H1 (cell line): Measurements from ENCODE around the gene AP2A2. TPM values are rescaled to one million over a fixed set of nuclear protein-coding genes. Genes with fewer than 3 reads are reported as not detected.
A peak's percentile ranks its signal among the peaks of the same experiment; 100 is the strongest.

Experiments
- CTCF ChIA-PET: fragments of 300-600 bp; sonication (Branson Sonifier 250); formaldehyde crosslinking; loops from one replicate; lab custom pipeline; 2021; ENCODE audit not compliant: partially characterized antibody; lab: Charles Lee
- POLR2A ChIA-PET: fragments of 300-600 bp; sonication (Branson Sonifier 250); formaldehyde crosslinking; loops from one replicate; lab custom pipeline; 2021; ENCODE audit warnings: inconsistent platforms; ENCODE audit not compliant: partially characterized antibody; lab: Charles Lee
- DNase-seq, 2 experiments: peaks; one replicate each; pipeline versions ENCODE4 v3.0.0 to v3.0.0-alpha.2; 2010 to 2022; ENCODE audit warnings: low spot score in 2 of 2, low read depth in 1 of 2, mixed read lengths in 1 of 2
- FAIRE-seq: peaks from 2 replicates; lab custom pipeline; 2011; peaks lifted over from hg19 to GRCh38; lab: Jason Lieb, UNC
- H2AFZ ChIP-seq: 2 replicates; pipeline ENCODE4 v1.8.1; 2012; ENCODE audit warnings: low read length, inconsistent platforms
- H2AK5ac ChIP-seq: 2 replicates; pipeline ENCODE4 v1.6.1; 2013; ENCODE audit warnings: low read depth, low read length
- H2BK120ac ChIP-seq: replicated peaks from 2 replicates; pipeline ENCODE3; 2013; ENCODE audit warnings: low read depth, low read length, inconsistent platforms
- H2BK12ac ChIP-seq: 2 replicates; pipeline ENCODE4 v1.6.1; 2013; ENCODE audit warnings: low read depth, low read length
- H2BK15ac ChIP-seq: 2 replicates; pipeline ENCODE4 v1.6.1; 2013; ENCODE audit warnings: low read length
- H2BK20ac ChIP-seq: 2 replicates; pipeline ENCODE4 v1.6.1; 2013; ENCODE audit warnings: low read length
- H2BK5ac ChIP-seq: 2 replicates; pipeline ENCODE4 v1.6.1; 2013; ENCODE audit warnings: low read depth, low read length
- H3K14ac ChIP-seq: 2 replicates; pipeline ENCODE4 v1.6.1; 2013; ENCODE audit warnings: inconsistent platforms; ENCODE audit not compliant: insufficient read length
- H3K18ac ChIP-seq: 2 replicates; pipeline ENCODE4 v1.6.1; 2013; ENCODE audit warnings: low read length; ENCODE audit errors: extremely low read depth
- H3K23ac ChIP-seq: 2 replicates; pipeline ENCODE4 v1.6.1; 2013; ENCODE audit warnings: inconsistent platforms; ENCODE audit not compliant: insufficient read length
- H3K23me2 ChIP-seq: 2 replicates; pipeline ENCODE4 v1.6.1; 2013; ENCODE audit warnings: low read depth, low read length
- H3K27ac ChIP-seq: 2 replicates; pipeline ENCODE4 v1.6.1; 2011; ENCODE audit warnings: low read depth, low read length, inconsistent platforms
- H3K27me3 ChIP-seq, 4 experiments: replicated peaks in 1 of 4; 1 replicate in 1 of 4; 2 replicates in 3 of 4; pipeline versions ENCODE4 v1.6.1 to v1.8.1; 2011 to 2013; ENCODE audit warnings: low read length in 3 of 4, mild to moderate bottlenecking in 3 of 4, inconsistent platforms in 2 of 4, mixed read lengths in 2 of 4, moderate library complexity in 1 of 4; ENCODE audit not compliant: control insufficient read depth in 3 of 4, insufficient read depth in 3 of 4; ENCODE audit errors: extremely low read depth in 1 of 4
- H3K36me3 ChIP-seq, 4 experiments: 2 replicates each; pipeline versions ENCODE4 v1.6.1 to v1.8.1; 2011 to 2013; ENCODE audit warnings: mild to moderate bottlenecking in 4 of 4, low read length in 3 of 4, moderate library complexity in 2 of 4, control low read depth in 1 of 4, inconsistent platforms in 1 of 4; ENCODE audit not compliant: insufficient read depth in 4 of 4, control insufficient read depth in 2 of 4
- H3K4ac ChIP-seq: replicated peaks from 2 replicates; pipeline ENCODE3; 2013; ENCODE audit warnings: low read length, low read depth, mixed read lengths, inconsistent platforms; ENCODE audit not compliant: insufficient read length
- H3K4me1 ChIP-seq, 4 experiments: replicated peaks in 1 of 4; 1 replicate in 1 of 4; 2 replicates in 3 of 4; pipeline versions ENCODE4 v1.6.1 to v1.8.1; 2011 to 2013; ENCODE audit warnings: low read length in 3 of 4, inconsistent platforms in 2 of 4, mixed read lengths in 1 of 4; ENCODE audit not compliant: insufficient read depth in 4 of 4, control insufficient read depth in 3 of 4
- H3K4me2 ChIP-seq, 2 experiments: 2 replicates each; pipeline versions ENCODE4 v1.6.1 to v1.8.1; 2011 to 2013; ENCODE audit warnings: low read depth in 2 of 2, low read length in 2 of 2, control low read depth in 1 of 2, inconsistent platforms in 1 of 2, mild to moderate bottlenecking in 1 of 2; ENCODE audit not compliant: insufficient read depth in 1 of 2
- H3K4me3 ChIP-seq, 4 experiments: fragments of 200-600, 300-600 bp in 1 of 4; sonication (generic), shearing (Covaris generic), sonication (Bioruptor Twin) in 1 of 4; 2 replicates each; pipeline versions ENCODE4 v1.5.1 to v1.8.1; 2011 to 2016; ENCODE audit warnings: low read length in 4 of 4, low read depth in 3 of 4, control low read depth in 2 of 4, inconsistent platforms in 2 of 4, mild to moderate bottlenecking in 2 of 4, mixed read lengths in 1 of 4, moderate library complexity in 1 of 4; ENCODE audit not compliant: insufficient read depth in 2 of 4; ENCODE audit errors: extremely low read depth in 1 of 4
- H3K56ac ChIP-seq: replicated peaks from 2 replicates; pipeline ENCODE3; 2013; ENCODE audit warnings: low read depth, mild to moderate bottlenecking, mixed read lengths, low read length, inconsistent platforms; ENCODE audit not compliant: insufficient read length
- H3K79me1 ChIP-seq: 2 replicates; pipeline ENCODE4 v1.6.1; 2013; ENCODE audit warnings: low read depth, low read length, control low read depth
- H3K79me2 ChIP-seq, 2 experiments: 2 replicates each; pipeline versions ENCODE4 v1.6.1 to v1.8.1; 2012 to 2013; ENCODE audit warnings: low read length in 2 of 2, mild to moderate bottlenecking in 2 of 2, inconsistent platforms in 1 of 2; ENCODE audit not compliant: insufficient read depth in 2 of 2, control insufficient read depth in 1 of 2
- H3K9ac ChIP-seq, 4 experiments: replicated peaks in 1 of 4; 1 replicate in 1 of 4; 2 replicates in 3 of 4; pipeline versions ENCODE4 v1.6.1 to v1.8.1; 2011 to 2013; ENCODE audit warnings: low read depth in 3 of 4, low read length in 3 of 4, control low read depth in 2 of 4, mild to moderate bottlenecking in 2 of 4, moderate library complexity in 2 of 4, inconsistent platforms in 1 of 4; ENCODE audit errors: extremely low read depth in 1 of 4
- H3K9me3 ChIP-seq, 2 experiments: 2 replicates each; pipeline versions ENCODE4 v1.6.1 to v1.8.1; 2012 to 2013; ENCODE audit warnings: mild to moderate bottlenecking in 2 of 2, moderate library complexity in 2 of 2, control low read depth in 1 of 2, inconsistent platforms in 1 of 2, low read depth in 1 of 2, low read length in 1 of 2, mixed read lengths in 1 of 2; ENCODE audit not compliant: insufficient read depth in 2 of 2
- H4K20me1 ChIP-seq, 2 experiments: replicated peaks in 1 of 2; 2 replicates each; pipeline versions ENCODE3 to v1.8.1; 2011 to 2013; ENCODE audit warnings: inconsistent platforms in 2 of 2, low read length in 2 of 2, mild to moderate bottlenecking in 1 of 2; ENCODE audit not compliant: insufficient read depth in 2 of 2, control insufficient read depth in 1 of 2
- H4K5ac ChIP-seq: 2 replicates; pipeline ENCODE4 v1.6.1; 2013; ENCODE audit warnings: low read length, low read depth, mixed read lengths, inconsistent platforms; ENCODE audit not compliant: insufficient read length
- H4K8ac ChIP-seq: 2 replicates; pipeline ENCODE4 v1.8.0; 2013; ENCODE audit warnings: mild to moderate bottlenecking, moderate library complexity, low read length, inconsistent platforms; ENCODE audit not compliant: insufficient read depth; ENCODE audit errors: extremely low read depth
- H4K91ac ChIP-seq: replicated peaks from 2 replicates; pipeline ENCODE3; 2013; ENCODE audit warnings: low read length, mixed read lengths, inconsistent platforms; ENCODE audit not compliant: insufficient read length
- BRCA1 ChIP-seq: IDR thresholded peaks from 2 replicates; pipeline ENCODE4 v1.6.1; 2012; ENCODE audit warnings: low read depth, low read length, improper control_type of control experiment
- NANOG ChIP-seq: IDR thresholded peaks from 2 replicates; pipeline ENCODE4 v1.6.1; 2011; ENCODE audit warnings: low read length, low read depth, mild to moderate bottlenecking, inconsistent platforms; ENCODE audit not compliant: insufficient read depth, poor library complexity, severe bottlenecking
- PHF8 ChIP-seq: fragments of 200-600 bp; sonication (generic); conservative IDR thresholded peaks from 2 replicates; pipeline ENCODE4 v1.7.1; 2012; ENCODE audit warnings: low read depth, mild to moderate bottlenecking, inconsistent platforms, low read length, moderate library complexity
- RBBP5 ChIP-seq: IDR thresholded peaks from 2 replicates; pipeline ENCODE4 v1.7.1; 2012; ENCODE audit warnings: low read depth, mild to moderate bottlenecking, inconsistent platforms, low read length, moderate library complexity, borderline replicate concordance
- TAF7 ChIP-seq: optimal IDR thresholded peaks from 2 replicates; pipeline ENCODE3; 2011; ENCODE audit warnings: low read depth, mild to moderate bottlenecking, inconsistent platforms, low read length, moderate library complexity, borderline replicate concordance
- TEAD4 ChIP-seq: IDR thresholded peaks from 2 replicates; pipeline ENCODE4 v1.6.1; 2012; ENCODE audit warnings: low read depth, low read length, inconsistent platforms, mixed read lengths
- USF2 ChIP-seq: IDR thresholded peaks from 2 replicates; pipeline ENCODE4 v1.6.1; 2011; ENCODE audit warnings: low read length, improper control_type of control experiment
- WGBS, 2 experiments: shearing (Covaris generic) in 1 of 2; methylation state at CpG; one replicate each; pipeline versions ENCODE4 v1.1.6 to v1.1.7; 2013 to 2015; ENCODE audit warnings: low lambda C conversion rate in 2 of 2, mixed read lengths in 2 of 2, inconsistent platforms in 1 of 2, low coverage in 1 of 2, missing lambda C conversion rate in 1 of 2; ENCODE audit not compliant: insufficient replicate concordance in 2 of 2, insufficient coverage in 1 of 2, insufficient read length in 1 of 2; ENCODE audit errors: extremely low coverage in 1 of 2, missing lambda C conversion rate in 1 of 2; 5-methylcytosine and 5-hydroxymethylcytosine counted together
- polyA plus RNA-seq, 7 experiments: library from polyadenylated mRNA; depleted of rRNA in 3 of 7; stranded (reverse) in 5 of 7; unstranded in 2 of 7; fragments of >200 nt in 5 of 7; fragments of 200-250 nt in 2 of 7; gene quantifications; 1 replicate in 5 of 7; 2 replicates in 1 of 7; 4 replicates in 1 of 7; pipeline versions ENCODE4 v1.2.1 to v1.2.3, GENCODE V29; 2011 to 2013; ENCODE audit warnings: missing spikeins in 2 of 7, mixed read lengths in 2 of 7
- total RNA-seq: library from RNA; stranded (reverse); fragmentation: NEBNext Ultra II Directional; extraction: Animal tissue kit (Norgen Biotek cat#: 25700); gene quantifications from 2 replicates; pipeline ENCODE4 v1.2.1, GENCODE V29; 2021

The AP2A2 gene
- total and polyA plus RNA-seq, 2 of the 8 experiments (the other 6 are each of a cell fraction or from before 2014, with no cell fraction given), result 50.0 to 65.0 TPM

GRCh38 chr11:1041471-1041870 lies 115.8 kb downstream of the AP2A2 start:
- Histone ChIP-seq H3K23me2 (no peaks in the 10 kb centered on the region; the same call in 1 of the 2 replicates), H2BK12ac (no peak overlapping the region), H3K18ac (no peak overlapping the region), H4K8ac (peak overlapping the region; percentile 51; the same call in 1 of the 2 replicates), H3K4ac (no peak overlapping the region), H3K79me1 (no peaks in the 10 kb centered on the region), H3K9me3 (no peaks in the 10 kb centered on the region), H2BK20ac (no peak overlapping the region), H2AK5ac (no peak overlapping the region), H4K5ac (no peak overlapping the region), H4K91ac (no peak overlapping the region), H3K4me2 (no peak overlapping the region), H3K4me1 (no peaks in the 10 kb centered on the region; a peak in 2 of 7 replicates), H3K56ac (no peak overlapping the region), H3K9ac (no peak overlapping the region), H3K79me2 (no peaks in the 10 kb centered on the region), H2AFZ (no peak overlapping the region), H4K20me1 (peaks cover 0 to 3% of the 10 kb centered on the region in 2 experiments), H3K36me3 (no peaks in the 10 kb centered on the region), H3K27me3 (no peaks in the 10 kb centered on the region), H3K4me3 (no peak overlapping the region), H3K14ac (no peak overlapping the region), H2BK15ac (no peak overlapping the region), H2BK5ac (no peak overlapping the region), H2BK120ac (no peak overlapping the region), H3K23ac (no peak overlapping the region), H3K27ac (no peak overlapping the region)
- DNase-seq (no peak), FAIRE-seq (no peak)
- CTCF ChIA-PET, result interaction anchor here (0.7 to 5.0 kb wide), 6 partner anchors 9 to 144 kb away, joined by 3 to 22 read pairs (median 4); no protein-coding TSS in a partner anchor
- POLR2A ChIA-PET, result interaction anchor here (0.7 to 1.6 kb wide), 4 partner anchors 11 to 251 kb away, joined by 3 to 4 read pairs (median 3); no protein-coding TSS in a partner anchor
- WGBS, 2 experiments, result 91% methylated on average over 7 of the region's 9 CpGs; no CpG with 5 or more reads in 1 of the 2 experiments
- TF ChIP-seq TEAD4, result no peak
- no peak for TF ChIP-seq USF2
- TF ChIP-seq BRCA1, result no peak
- no peak for TF ChIP-seq RBBP5
- TF ChIP-seq PHF8, result no peak
- TF ChIP-seq NANOG, result no peak
- no peak for TF ChIP-seq TAF7
